Activated CD8-positive, alpha-beta T cell treated with anti-CD3 and anti-CD28 coated beads, Interleukin-2, amount 10 ng/mL, durations not matched to agents 7 days and 5 days (primary cell): ENCODE results near the gene ZNF282. TPM values are rescaled to one million over a fixed set of nuclear protein-coding genes. Genes with fewer than 3 reads are reported as not detected.
A peak's percentile ranks its signal among the peaks of the same experiment; 100 is the strongest.
"Not testable (repeated sequence)": the region's sequence is repeated elsewhere in the genome, so short reads cannot be mapped to it uniquely, and the experiment has no call there.

Experiments
- ATAC-seq: fragments of 150-1000 bp; cut with Tn5 transposase; one replicate; pipeline ENCODE4 v1.10.0; 2021; ENCODE audit warnings: moderate library complexity
- CTCF ChIA-PET: fragments of 350-600 bp; sonication (Branson Sonifier 250); formaldehyde crosslinking; loops from one replicate; lab custom pipeline; 2021; ENCODE audit warnings: antibody characterized with exemption; lab: Charles Lee
- POLR2A ChIA-PET: fragments of 350-600 bp; sonication (Branson Sonifier 250); formaldehyde crosslinking; loops from one replicate; lab custom pipeline; 2021; ENCODE audit warnings: antibody characterized with exemption; lab: Charles Lee
- DNase-seq: peaks from one replicate; pipeline ENCODE4 v3.0.0-alpha.2; 2020
- H3K27ac Mint-ChIP-seq: one replicate; pipeline ENCODE4 v1.8.0; 2021; ENCODE audit warnings: mild to moderate bottlenecking, mixed read lengths
- H3K27me3 Mint-ChIP-seq: one replicate; pipeline ENCODE4 v1.8.0; 2021; ENCODE audit warnings: low read depth, mixed read lengths
- H3K36me3 Mint-ChIP-seq: one replicate; pipeline ENCODE4 v1.8.0; 2021; ENCODE audit warnings: low read depth, mixed read lengths
- H3K4me1 Mint-ChIP-seq: one replicate; pipeline ENCODE4 v1.8.0; 2021; ENCODE audit warnings: low read depth, mixed read lengths
- H3K4me3 Mint-ChIP-seq: one replicate; pipeline ENCODE4 v1.8.0; 2021; ENCODE audit warnings: mild to moderate bottlenecking, mixed read lengths
- H3K9me3 Mint-ChIP-seq: one replicate; pipeline ENCODE4 v1.8.0; 2022; ENCODE audit warnings: mixed read lengths; ENCODE audit not compliant: insufficient read depth
- total RNA-seq, 2 experiments: library from RNA; stranded (reverse); gene quantifications; one replicate each; pipeline ENCODE4 v1.2.3, GENCODE V29; 2021

The ZNF282 gene
- total RNA-seq, 2 experiments from 2014 or later = 28.4 to 30.6 TPM

DNA sequence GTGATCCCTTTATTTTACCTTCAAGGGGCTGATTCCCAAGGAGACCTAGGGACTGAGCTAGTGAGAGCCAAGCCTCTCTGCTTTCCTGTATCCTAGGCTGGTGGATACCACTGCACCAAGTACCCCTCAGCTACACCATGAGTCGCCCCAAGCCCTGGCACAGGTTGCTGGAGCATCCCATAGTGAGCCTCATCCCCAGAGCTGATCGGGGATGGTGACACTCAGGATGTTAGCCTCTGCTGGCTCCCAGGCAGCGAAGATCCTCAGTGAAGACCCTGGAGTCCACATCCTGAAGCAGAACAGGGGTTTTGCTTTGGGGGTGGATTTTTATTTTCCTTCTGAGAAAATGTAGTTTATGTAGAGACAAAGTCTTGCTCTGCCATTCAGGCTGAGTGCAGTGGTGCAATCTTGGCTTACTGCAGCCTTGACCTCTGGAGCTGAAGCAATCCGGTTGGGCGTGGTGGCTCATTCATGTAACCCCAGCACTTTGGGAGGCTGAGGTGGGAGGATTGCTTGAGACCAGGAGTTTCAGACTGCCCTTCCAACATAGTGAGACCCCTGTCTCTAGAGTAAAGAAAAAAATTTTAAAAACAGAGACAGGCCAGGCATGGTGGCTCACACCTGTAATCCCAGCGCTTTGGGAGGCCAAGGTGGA is 31.6 kb downstream of the ZNF282 start:
- Mint-ChIP-seq H3K27ac (no peak overlapping the region), H3K9me3 (no peaks in the 10 kb centered on the region), H3K27me3 (no peaks in the 10 kb centered on the region), H3K36me3 (peaks cover 18% of the 10 kb centered on the region), H3K4me1 (no peaks in the 10 kb centered on the region), H3K4me3 (no peak overlapping the region)
- ATAC-seq (no peak), DNase-seq (no peak)
- CTCF ChIA-PET = no interaction called here
- POLR2A ChIA-PET = no interaction called here

GRCh38 chr7:149228831-149229471 is 33.6 kb downstream of the ZNF282 start:
- Mint-ChIP-seq H3K27me3 (no peaks in the 10 kb centered on the region), H3K9me3 (no peaks in the 10 kb centered on the region), H3K36me3 (peaks cover 11% of the 10 kb centered on the region), H3K27ac (no peak overlapping the region), H3K4me1 (no peaks in the 10 kb centered on the region), H3K4me3 (no peak overlapping the region)
- ATAC-seq (no peak), DNase-seq (no peak)
- POLR2A ChIA-PET = interaction anchor here (1.0 kb wide), 1 partner anchor 34 kb away, joined by 3 read pairs; the partner anchor contains the start of gene ZNF282
- CTCF ChIA-PET = interaction anchor here (0.6 to 1.0 kb wide), 2 partner anchors 34 to 149 kb away, joined by 3 to 4 read pairs; partner anchors contain the start of gene ZNF282

GRCh38 chr7:149229526-149229925 is 34.2 kb downstream of the ZNF282 start:
- CTCF ChIA-PET = no interaction called here
- Mint-ChIP-seq H3K27ac (no peak overlapping the region), H3K9me3 (no peaks in the 10 kb centered on the region), H3K4me1 (no peaks in the 10 kb centered on the region), H3K4me3 (no peak overlapping the region), H3K36me3 (peaks cover 11% of the 10 kb centered on the region), H3K27me3 (no peaks in the 10 kb centered on the region)
- ATAC-seq (no peak), DNase-seq (no peak)
- POLR2A ChIA-PET = interaction anchor here (1.0 kb wide), 1 partner anchor 34 kb away, joined by 3 read pairs; the partner anchor contains the start of gene ZNF282

DNA sequence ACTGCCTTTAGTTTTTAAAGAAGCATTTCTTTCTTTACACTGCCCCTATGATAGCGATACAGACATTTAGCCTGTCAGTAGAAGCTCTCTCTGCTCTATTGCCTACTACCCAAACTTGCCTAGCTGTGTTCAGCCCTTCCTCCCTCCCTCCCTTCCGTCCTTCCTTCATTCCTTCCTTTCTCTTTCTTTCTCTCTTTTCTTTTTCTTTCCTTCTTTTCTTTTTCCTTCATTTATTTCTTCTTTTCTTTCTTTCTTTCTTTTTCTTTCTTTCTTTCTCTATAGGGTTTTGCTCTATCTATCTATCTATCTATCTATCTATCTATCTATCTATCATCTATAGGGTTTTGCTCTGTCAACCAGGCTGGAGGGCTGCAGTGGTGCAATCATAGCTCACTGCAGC is 37.0 kb downstream of the ZNF282 start:
- ChIA-PET POLR2A (no interaction called here), CTCF (no interaction called here)
- Mint-ChIP-seq H3K27ac (no peak overlapping the region), H3K27me3 (no peaks in the 10 kb centered on the region), H3K36me3 (no peaks in the 10 kb centered on the region), H3K9me3 (no peaks in the 10 kb centered on the region), H3K4me3 (no peak overlapping the region), H3K4me1 (no peaks in the 10 kb centered on the region)
- ATAC-seq = no peak
- DNase-seq = no peak

DNA sequence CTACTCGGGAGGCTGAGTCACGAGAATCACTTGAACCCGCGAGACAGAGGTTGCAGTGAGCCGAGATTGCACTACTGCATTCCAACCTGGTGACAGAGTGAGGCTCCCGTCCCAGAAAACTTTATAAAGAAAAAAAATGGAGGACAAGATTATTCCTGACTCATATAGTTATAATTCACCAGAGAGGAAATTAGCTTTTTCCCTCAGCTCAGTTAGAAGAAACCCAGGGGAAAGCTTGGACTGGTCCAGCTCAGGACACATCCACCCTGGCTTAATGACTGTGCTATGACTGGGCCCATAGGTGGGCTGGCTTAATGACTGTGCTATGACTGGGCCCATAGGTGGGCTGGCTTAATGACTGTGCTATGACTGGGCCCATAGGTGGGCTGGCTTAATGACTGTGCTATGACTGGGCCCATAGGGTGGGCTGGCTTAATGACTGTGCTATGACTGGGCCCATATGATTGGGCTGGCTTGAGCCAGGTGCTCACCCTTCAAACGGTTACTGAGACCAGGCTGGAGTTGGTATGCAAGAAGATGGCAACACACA is 38.4 kb downstream of the ZNF282 start:
- H3K9me3 Mint-ChIP-seq, DNase-seq, ATAC-seq, H3K4me1 Mint-ChIP-seq, H3K27ac Mint-ChIP-seq, H3K4me3 Mint-ChIP-seq, CTCF ChIA-PET, H3K36me3 Mint-ChIP-seq, H3K27me3 Mint-ChIP-seq: not testable (repeated sequence)
- POLR2A ChIA-PET = interaction anchor here (0.5 to 0.6 kb wide), 2 partner anchors 9 to 262 kb away, joined by 3 read pairs; no protein-coding TSS in a partner anchor

DNA sequence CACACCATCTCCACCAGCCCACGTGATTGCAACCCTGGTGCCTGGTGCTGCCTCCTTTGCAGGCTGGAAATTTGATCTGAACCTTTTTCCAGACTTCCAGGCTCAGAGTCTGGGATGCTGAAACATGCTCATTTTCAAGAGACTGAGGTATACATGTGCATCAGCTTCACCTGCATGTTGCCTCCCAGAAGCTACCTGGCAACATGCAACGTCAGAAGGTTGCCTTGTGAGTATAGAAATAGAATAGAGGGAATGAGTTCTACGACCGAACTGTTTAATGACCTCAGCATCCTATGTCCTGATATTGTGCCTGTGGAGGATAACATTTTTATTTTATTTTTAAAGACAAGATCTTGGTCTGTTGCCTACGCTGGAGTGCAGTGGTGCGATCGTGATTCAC is 42.2 kb downstream of the ZNF282 start:
- ChIA-PET POLR2A (no interaction called here), CTCF (no interaction called here)
- Mint-ChIP-seq H3K4me3 (no peak overlapping the region), H3K27ac (no peak overlapping the region), H3K9me3 (peaks cover 2% of the 10 kb centered on the region), H3K4me1 (peaks cover 25% of the 10 kb centered on the region), H3K27me3 (no peaks in the 10 kb centered on the region), H3K36me3 (peaks cover 6% of the 10 kb centered on the region)
- DNase-seq (no peak), ATAC-seq (no peak)

GRCh38 chr7:149238051-149238450 is 42.7 kb downstream of the ZNF282 start:
- peaks cover 11% of the 10 kb centered on the region for H3K36me3 Mint-ChIP-seq
- DNase-seq = no peak
- ATAC-seq = no peak
- H3K27ac Mint-ChIP-seq = no peak overlapping the region
- no peak overlapping the region for H3K4me3 Mint-ChIP-seq
- peaks cover 28% of the 10 kb centered on the region for H3K4me1 Mint-ChIP-seq
- ChIA-PET POLR2A (no interaction called here), CTCF (interaction anchor here (1.0 kb wide), 1 partner anchor 27 kb away, joined by 3 read pairs; no protein-coding TSS in a partner anchor)
- no peaks in the 10 kb centered on the region for H3K27me3 Mint-ChIP-seq
- peaks cover 6% of the 10 kb centered on the region for H3K9me3 Mint-ChIP-seq

DNA sequence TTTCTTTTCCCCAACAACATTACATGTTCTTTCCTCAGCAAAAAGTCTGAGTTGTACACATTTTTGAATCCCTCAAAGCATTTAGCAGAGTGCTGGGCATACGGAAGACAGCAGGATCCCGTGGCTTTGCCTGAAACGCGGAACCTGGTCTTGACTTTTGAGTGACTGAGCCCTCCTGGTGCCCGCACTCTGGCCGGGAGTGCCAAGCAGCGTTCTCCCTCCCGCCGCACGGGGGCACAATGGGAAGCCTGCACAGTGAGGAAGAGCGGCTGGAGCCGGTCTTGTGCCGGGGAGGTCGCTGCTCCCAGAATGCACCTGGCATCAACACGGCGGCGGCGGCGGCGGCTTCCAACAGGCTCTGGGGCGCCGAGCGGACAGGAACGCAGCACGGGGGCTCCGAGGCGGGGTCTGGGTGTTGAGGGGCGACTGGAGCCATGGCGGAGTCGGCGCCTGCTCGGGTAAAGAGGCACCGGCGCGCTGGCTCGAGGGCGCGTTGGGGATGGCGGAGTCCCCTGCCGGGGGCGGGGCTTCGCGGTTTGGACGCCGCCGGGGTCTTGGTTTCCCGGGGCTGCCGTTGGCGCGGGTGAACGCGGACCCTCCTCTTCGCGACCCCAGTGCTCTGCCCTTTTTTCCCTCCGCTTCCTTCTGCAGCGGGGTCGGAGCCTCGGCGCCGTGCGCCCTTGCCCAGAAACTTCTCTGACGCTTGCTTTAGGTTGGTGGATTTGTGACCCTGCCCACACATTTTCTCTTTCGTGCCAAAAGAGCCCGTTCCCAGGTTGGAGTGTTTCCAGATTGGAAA is 44.2 kb downstream of the ZNF282 start, which contains the start of gene ZNF212:
Gene ZNF212, plus strand, starts transcription at position 307 of the 799 bp plus-strand sequence. Its CDS starts 128 bp downstream, at position 435.
- ChIA-PET POLR2A (interaction anchor here (1.4 kb wide), 1 partner anchor 93 kb away, joined by 3 read pairs; the partner anchor contains the start of gene ZNF398), CTCF (interaction anchor here (0.6 to 2.8 kb wide), 5 partner anchors 9 to 688 kb away, joined by 3 to 21 read pairs (median 4); partner anchors contain the start of genes ZNF282 and ZNF783)
- ATAC-seq = peak; percentile 99
- H3K4me3 Mint-ChIP-seq = peak within 1 kb of the TSS; percentile 92
- peak; percentile 90 for DNase-seq
- H3K36me3 Mint-ChIP-seq = peaks cover 11% of the 10 kb centered on the region
- H3K4me1 Mint-ChIP-seq = peaks cover 30% of the 10 kb centered on the region
- H3K27ac Mint-ChIP-seq = peak within 1 kb of the TSS; percentile 84
- H3K9me3 Mint-ChIP-seq = peaks cover 6% of the 10 kb centered on the region
- H3K27me3 Mint-ChIP-seq = no peaks in the 10 kb centered on the region

GRCh38 chr7:149240637-149241036 is 45.3 kb downstream of the ZNF282 start:
- ChIA-PET CTCF (interaction anchor here (0.8 to 2.8 kb wide), 4 partner anchors 8 to 45 kb away, joined by 4 to 21 read pairs (median 4); partner anchors contain the start of genes ZNF282 and ZNF783), POLR2A (interaction anchor here (1.4 kb wide), 1 partner anchor 94 kb away, joined by 3 read pairs; the partner anchor contains the start of gene ZNF398)
- DNase-seq (no peak), ATAC-seq (no peak)
- Mint-ChIP-seq H3K4me3 (peak overlapping the region; percentile 92), H3K9me3 (peaks cover 6% of the 10 kb centered on the region), H3K27ac (peak overlapping the region; percentile 84), H3K27me3 (no peaks in the 10 kb centered on the region), H3K36me3 (peaks cover 13% of the 10 kb centered on the region), H3K4me1 (peaks cover 38% of the 10 kb centered on the region)

- DNase-seq = no peak
- Mint-ChIP-seq H3K27me3 (no peaks in the 10 kb centered on the region), H3K36me3 (peaks cover 15% of the 10 kb centered on the region), H3K4me1 (peaks cover 43% of the 10 kb centered on the region), H3K4me3 (peak overlapping the region; percentile 31), H3K27ac (no peak overlapping the region), H3K9me3 (peaks cover 6% of the 10 kb centered on the region)
- no peak for ATAC-seq
- ChIA-PET POLR2A (no interaction called here), CTCF (interaction anchor here (1.1 to 2.8 kb wide), 4 partner anchors 11 to 166 kb away, joined by 3 to 21 read pairs (median 4); partner anchors contain the start of genes ZNF282 and ZNF783)
Measured at GRCh38 chr7:149241696-149242095, 46.4 kb downstream of the ZNF282 start.

GRCh38 chr7:149245244-149245643 is 49.9 kb downstream of the ZNF282 start:
- no peak for ATAC-seq
- H3K27me3 Mint-ChIP-seq = no peaks in the 10 kb centered on the region
- DNase-seq = no peak
- CTCF ChIA-PET = no interaction called here
- no peak overlapping the region for H3K4me3 Mint-ChIP-seq
- H3K9me3 Mint-ChIP-seq = peaks cover 6% of the 10 kb centered on the region
- peaks cover 47% of the 10 kb centered on the region for H3K4me1 Mint-ChIP-seq
- peaks cover 22% of the 10 kb centered on the region for H3K36me3 Mint-ChIP-seq
- POLR2A ChIA-PET = no interaction called here
- no peak overlapping the region for H3K27ac Mint-ChIP-seq
